HG02981 (cell line): Measurements from ENCODE around the gene GATA5.
"Not testable (repeated sequence)": the region's sequence is repeated elsewhere in the genome, so short reads cannot be mapped to it uniquely, and the experiment has no call there.

ENCODE experiments used
- ATAC-seq: cut with Tn5 transposase; IDR thresholded peaks from one replicate; pipeline ENCODE4 v1.9.1; 2021; ENCODE audit warnings: mild to moderate bottlenecking, moderate library complexity; ENCODE audit not compliant: unreplicated experiment

Gene GATA5

GRCh38 chr20:62433658-62434497 lies 41.9 kb downstream of the GATA5 start:
- no peak for ATAC-seq

- no peak for ATAC-seq
Measured at GRCh38 chr20:62430866-62431447, 44.8 kb downstream of the GATA5 start.

DNA sequence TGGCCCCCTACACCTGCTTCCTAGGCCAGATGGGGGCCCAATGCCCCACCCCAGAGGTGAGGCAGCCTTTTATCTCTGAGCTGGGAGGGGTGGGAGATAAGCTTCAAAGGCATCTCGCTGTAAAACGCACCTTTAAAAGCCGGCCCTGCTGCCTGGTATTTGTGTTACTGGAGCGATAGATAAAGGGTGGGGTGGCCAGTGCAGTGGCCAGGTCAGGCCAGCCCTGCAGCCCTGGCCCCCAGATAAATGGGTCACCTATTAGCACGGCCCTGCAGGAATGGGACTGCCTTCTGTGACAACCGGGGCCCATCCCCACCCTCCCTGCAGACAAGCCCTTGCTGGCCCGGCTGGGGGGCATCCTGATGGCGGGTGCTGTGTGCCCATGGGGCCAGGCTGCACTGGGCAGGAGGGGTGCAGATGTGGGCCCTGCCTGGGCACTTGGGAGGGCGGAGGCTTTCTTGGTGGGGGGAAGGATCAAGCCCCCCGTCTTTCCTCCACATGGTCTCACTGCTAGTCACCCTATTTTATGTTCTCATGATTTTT lies 45.4 kb downstream of the GATA5 start:
- ATAC-seq, result no peak

GRCh38 chr20:62429455-62430310 lies 46.1 kb downstream of the GATA5 start:
- no peak for ATAC-seq

DNA sequence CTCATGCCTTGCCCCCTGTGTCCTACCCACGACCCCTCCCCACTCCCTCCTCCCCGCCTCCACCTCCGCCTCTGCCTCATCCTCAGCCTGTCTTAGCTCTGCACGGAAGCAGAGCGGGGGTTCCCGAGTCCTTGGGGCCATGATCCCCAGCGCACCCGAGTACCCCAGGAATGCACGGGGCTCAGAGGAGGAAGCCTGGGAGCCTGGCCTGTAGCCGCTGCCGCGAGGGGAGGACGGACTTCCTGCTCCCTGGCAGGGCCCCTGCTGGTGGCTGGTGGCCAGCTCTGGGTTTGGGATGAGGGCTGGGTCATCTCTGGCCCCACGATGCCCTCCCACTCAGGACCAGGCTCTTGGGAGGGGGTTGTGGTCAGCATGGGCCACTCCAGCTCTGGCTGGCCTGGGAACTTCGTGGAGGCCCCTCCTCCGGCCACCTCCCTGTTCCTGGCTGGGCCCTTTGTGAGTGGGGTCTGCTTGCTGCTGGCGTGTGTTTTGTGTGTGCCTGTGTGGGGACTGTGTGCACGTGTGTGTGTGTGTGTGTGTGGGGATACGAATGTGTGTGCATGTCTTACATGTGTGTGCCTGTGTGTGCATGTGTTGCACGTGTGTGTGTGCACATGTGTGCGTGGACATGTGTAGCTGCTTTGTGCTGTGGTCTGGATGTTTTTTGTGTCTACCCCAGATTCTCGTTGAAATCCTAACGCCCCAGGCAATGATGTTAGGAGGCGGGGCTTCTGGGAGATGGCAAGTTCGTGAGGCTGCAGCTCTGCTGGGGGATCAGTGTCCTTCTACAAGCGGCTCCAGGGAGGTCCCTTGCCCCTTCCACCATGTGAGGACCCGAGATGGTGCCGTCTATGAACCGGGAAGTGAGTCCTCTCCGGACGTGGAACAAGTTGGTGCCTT lies 47.1 kb downstream of the GATA5 start:
- ATAC-seq, result no peak

DNA sequence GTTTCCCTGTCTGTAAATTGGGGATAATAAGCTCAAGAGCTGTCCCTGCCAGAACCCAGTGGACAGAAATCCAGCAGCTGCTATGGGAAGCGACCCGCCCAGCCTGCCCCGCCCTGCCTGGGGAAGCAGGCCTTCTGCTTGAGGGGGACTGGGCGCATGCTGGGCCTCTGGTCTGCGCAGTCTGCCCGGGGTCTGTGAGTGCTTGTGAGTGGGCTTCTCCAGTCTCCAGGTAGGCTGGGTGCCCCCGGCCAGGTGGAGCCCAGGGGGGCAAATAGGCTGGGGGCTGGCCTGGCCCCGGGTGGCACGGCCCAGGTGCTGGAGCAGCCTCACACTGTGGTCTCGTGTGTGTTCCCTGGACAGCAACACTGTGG lies 47.8 kb downstream of the GATA5 start:
- no peak for ATAC-seq

GRCh38 chr20:62427172-62428001 lies 48.4 kb downstream of the GATA5 start, which contains the start of gene RBBP8NL:
RBBP8NL (minus strand) TSS chr20:62427539; CDS start chr20:62419647, 7,892 bp downstream.
- ATAC-seq, result no peak

DNA sequence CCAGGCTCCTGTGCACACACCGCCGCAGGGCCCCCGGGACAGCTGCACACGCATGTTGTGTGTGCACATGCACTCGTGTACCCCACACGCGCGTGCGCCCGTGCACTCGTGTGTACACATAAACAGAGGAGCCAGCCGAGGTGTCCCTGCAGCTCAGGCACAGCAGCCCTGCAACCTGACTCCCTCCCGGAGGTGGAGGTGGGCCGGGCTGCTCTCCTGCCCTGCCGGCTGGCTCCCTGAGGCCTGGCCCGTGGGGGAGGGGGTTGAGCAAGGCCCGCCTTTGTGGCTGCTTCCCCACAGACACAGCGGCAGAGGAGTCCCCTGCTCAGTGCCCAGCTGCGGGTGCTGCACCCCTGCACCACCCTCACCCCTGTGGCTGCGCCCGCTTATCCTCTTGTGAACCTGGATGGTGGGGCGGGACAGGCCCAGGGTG lies 49.1 kb downstream of the GATA5 start:
- no peak for ATAC-seq

- ATAC-seq, result not testable (repeated sequence)
Measured at GRCh38 chr20:62426059-62426348, 49.8 kb downstream of the GATA5 start.

DNA sequence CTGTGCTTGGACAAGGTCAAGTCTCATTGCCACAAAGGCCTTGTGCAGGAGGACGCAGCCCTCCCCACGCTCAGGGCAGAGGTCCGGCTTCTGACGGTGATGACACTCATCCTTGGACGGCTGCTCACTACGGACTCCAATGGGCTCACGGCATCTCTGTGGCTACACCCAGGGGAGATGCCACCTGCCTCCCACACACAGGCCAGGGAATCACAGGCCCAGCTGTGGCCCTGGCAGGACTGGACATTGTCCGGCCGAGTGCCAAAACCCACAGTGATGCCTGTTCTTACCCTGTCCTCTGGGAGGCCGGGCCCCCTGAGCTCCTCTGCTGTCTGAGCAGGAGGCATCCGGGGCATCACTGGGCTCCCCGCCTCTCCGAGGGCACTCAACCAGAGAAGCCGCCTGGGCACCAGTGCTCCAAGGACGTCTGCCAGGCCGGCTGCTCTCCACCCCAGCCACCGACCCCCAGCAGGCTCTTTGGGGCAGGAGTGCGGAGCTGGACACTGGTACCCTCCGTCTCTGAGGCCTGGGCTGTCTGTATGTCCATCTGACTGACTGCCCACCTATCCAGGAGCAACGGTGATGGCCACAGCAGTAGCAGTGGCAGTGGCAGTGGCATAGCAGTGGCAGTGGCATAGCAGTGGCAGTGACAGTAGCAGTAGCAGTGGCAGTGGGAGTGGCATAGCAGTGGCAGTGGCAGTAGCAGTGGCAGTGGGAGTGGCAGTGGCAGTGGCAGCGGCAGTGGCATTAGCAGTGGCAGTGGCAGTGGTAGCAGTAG lies 50.3 kb downstream of the GATA5 start:
- no peak for ATAC-seq

DNA sequence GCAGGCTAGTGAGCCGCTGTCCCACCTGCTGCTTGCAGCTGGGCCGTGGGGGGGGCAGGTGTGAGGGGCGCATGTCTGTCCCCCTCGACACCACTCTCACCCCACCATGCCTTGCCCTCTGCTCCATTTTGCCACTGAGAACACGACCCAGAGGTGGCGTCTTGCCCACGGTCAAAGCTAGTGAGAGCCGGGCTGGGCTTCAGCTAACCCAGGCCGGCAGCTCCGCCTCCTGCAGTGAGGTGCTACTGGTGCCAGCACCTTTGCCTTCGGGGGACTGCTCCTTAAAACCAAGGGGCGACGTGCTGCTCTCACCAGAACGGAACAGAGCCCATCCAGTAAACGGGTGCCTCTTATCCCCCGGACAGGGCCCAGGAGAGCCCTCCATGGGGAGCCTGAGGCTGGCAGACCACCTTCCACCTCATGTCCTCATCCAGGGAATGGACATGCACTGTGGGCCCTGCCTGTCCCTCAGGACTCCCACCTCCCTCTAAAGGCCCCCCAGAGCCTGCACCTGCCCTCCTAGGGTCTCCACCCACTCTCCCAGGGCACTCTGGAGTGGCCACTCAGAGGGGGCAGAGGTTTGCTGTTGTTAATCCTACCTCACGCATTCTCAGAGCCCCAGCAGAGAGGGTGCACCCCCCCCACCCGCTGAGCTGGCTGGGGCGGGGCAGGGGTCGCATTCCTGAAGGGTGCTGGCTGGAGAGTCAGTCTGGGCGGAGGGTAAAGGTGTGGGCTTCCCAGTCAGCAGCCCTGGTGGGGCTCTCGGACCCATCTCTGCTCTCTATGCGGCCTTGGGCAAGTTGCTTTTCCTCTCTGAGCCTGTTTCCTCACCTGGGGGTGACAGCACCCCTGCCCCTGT lies 51.3 kb downstream of the GATA5 start:
- no peak for ATAC-seq

DNA sequence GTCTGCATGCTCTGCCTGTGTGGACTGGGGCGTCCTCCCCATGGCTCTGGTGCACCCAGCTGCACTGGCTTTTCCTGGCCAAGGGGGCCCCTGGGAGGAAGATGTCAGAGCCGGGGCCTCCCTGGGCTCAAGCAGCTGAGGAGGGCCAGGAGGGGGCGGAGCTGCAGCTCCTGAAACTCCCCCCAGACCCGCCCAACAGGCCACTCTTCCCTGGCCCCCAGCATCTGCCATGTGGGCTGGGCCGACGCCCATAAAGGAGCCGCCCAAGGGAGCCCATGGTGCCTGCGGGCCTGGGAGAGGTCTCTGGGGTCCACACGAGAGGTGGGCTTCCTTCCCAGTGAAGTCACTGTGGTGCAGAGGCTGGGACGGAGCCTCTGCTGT lies 52.5 kb downstream of the GATA5 start:
- ATAC-seq, result no peak

DNA sequence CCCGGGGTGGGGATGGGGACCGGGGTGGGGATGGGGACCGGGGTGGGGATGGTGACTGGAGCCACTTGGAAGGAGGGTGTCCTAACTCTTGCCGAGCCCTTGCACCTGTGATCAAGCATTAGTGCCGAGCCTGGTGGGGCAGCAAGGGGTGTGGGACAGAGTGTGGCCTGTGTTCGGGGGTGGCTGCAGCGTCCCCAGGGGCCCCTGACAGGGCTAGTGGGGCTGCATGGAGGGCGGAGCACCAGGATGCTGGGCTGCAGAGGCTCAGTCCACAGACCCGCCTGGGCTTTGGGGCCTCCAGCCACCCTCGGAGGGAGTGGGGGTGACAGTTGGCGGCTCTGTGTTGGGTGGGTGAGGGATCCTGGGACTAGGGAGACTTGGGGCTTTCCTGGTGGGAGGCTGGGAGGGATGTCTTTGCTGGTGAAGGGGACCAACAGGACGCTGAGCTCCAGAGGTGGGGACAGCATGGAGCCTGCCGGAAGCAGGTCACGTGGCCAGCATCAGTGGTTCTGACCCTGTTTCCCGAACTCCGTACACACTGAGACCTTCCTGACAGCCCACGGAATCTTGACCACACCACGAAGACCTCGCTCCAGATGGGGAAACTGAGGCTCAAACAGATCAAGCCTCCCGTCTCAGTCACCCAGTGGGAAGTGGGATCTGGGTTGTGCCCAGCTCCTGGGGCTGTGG lies 53.0 kb downstream of the GATA5 start:
- no peak for ATAC-seq

- no peak for ATAC-seq
Measured at GRCh38 chr20:62421716-62421990, 54.1 kb downstream of the GATA5 start.

DNA sequence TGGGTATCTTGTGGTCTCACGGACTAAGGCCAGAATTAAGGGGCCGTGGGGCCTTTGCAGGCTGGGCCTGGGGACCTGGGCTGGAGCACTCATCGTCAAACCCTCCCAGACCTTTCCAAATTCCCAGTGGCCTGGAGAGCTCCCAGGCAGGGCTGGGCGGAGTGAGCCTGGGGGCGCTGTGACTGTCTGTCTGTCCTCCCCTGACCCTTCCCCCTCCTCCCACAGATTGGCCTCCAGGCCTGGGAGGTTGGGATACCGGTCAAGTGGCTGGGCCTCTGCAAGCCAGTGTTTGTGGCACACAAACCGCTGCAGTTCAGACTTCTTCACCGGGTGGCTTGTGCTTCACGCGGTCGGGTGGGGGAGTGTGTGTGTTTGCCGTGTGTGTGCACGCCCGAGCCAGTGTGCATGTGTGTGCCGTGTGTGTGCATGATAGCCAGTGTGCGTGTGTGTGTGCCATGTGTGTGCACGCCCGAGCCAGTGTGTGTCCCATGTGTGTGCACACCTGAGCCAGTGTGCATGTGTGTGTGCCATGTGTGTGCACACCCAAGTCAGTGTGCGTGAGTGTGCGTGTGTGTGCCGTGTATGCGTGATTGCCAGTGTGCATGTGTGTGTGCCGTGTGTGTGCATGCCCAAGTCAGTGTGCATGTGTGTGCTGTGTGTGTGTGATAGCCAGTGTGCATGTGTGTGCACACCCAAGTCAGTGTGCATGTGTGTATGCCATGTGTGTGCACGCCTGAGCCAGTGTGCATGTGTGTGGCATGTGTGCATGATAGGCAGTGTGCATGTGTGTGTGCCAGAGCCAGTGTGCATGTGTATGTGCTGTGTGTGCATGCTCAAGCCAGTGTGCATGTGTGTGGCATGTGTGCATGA lies 54.7 kb downstream of the GATA5 start:
- no peak for ATAC-seq

DNA sequence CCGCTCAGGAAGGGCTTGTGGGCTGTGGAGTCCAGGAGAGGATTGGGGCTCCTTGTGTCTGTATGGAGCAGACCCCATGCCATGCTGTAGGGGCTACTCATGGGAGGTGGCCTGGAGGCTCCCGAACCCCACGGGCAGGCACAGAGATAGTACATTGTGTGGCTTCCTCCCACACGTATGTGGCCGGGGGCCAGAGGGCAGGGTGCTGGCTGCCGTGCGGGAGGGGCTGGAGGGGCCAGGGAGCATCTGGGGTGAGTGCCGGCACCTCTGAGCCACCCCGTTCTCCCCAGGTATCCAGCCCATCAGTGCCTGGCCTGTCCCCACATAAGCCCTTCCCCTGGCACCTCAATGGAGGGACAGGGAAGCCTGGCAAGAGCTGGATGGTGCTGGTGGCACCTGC lies 56.0 kb downstream of the GATA5 start:
- ATAC-seq, result no peak
